Left hindlimb (tissue), 1 donor: ENCODE results near the gene NVL.
"Not testable (repeated sequence)": the region's sequence is repeated elsewhere in the genome, so short reads cannot be mapped to it uniquely, and the experiment has no call there.

ENCODE experiments used
- DNase-seq: peaks from one replicate; pipeline ENCODE4 v3.0.0-alpha.2; 2018

The NVL gene

GRCh38 chr1:224333939-224334786, 4.2 kb upstream of the NVL start:
- no peak for DNase-seq

- DNase-seq, result no peak
Observed at GRCh38 chr1:224333309-224333926, 3.4 kb upstream of the NVL start.

DNA sequence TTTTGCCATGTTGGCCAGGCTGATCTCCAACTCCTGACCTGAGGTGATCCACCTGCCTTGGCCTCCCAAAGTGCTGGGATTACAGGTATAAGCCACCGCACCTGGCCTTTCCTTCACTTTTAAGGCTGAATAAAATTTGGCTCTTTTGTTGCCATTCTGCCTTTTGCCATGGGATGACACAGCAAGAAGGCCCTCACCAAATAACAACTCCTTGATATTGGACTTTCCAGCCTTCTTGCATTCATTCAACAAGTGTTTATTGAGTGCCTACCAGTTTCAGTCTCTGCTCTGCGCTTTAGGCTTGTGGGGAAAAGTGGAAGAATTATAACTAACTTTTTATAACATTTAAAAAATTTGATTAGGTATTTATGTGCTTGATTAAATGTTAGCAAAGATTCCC, 1.9 kb upstream of the NVL start:
- no peak for DNase-seq

- no peak for DNase-seq
Observed at GRCh38 chr1:224331326-224331725, 1.4 kb upstream of the NVL start.

- no peak for DNase-seq
Observed at GRCh38 chr1:224329484-224329841, 509 bp downstream of the NVL start.

DNA sequence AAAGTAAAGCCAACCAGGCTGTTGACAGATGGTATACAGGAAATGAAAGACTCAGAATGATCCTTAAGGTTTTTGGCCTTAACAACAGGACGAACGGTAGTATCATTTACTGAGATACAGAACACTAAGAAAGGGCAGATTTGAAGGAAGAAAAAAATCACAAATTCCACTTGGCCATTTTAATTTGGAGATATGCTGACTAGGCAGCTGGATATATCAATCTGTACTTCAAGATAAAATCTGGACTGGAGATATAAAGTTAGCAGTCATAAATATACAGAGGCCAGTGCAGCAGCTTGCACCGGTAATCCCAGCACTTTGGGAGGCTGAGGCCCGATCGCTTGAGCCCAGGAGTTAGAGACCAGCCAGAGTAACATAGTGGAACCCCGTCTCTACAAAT, 1.3 kb downstream of the NVL start:
- no peak for DNase-seq

- no peak for DNase-seq
Observed at GRCh38 chr1:224325959-224326358, 4.0 kb downstream of the NVL start.

DNA sequence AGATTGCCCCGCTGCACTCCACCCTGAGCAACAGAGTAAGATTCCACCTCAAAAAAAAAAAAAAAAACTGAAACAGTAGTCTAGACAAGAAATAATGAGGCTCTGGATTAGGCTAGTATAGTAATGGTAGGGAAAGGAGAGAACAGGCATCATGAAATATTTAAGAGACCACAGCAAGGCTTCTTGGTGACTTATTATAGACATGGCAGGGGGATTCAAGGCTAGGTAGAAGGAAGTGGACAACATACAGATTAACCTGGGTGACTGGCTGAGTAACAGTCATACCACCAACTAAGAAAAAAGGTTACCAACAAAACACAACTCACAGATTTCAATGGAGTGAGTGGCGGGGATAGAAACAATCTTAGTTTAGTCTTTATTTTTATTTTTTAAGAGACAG, 8.3 kb downstream of the NVL start:
- DNase-seq, result no peak

DNA sequence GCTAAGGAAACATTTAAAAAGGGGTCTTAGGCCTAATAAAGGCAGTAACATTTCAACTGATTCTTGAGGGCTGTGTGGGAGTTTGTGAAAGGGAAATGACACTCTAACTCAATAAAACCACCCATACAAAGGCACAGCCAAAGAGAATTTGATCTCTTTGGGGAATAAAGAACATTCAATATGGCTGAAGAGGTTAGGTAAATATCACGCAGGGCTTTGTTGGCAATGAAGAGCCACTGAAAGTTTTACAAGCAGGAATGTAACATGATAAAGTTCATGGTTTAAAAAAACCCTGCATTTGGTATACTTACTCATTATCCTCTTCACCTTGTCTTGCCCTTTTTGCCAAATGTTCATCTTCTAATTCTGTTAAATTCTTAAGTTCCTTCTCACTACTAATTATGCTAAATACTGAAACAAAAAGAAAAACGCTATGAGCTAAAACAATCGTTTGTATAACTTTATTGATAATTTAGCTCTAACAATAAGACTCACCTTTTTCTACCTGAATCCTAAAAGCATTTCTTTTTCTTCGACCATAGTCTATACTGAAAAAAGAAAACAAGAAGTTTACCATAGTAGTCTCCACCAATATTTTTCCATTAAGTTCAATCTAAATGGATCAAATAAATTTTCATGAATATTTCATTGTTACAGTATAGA, 12.5 kb downstream of the NVL start:
- no peak for DNase-seq

GRCh38 chr1:224312025-224312424, 17.9 kb downstream of the NVL start:
- DNase-seq, result no peak

GRCh38 chr1:224311503-224311902, 18.5 kb downstream of the NVL start:
- not testable (repeated sequence) for DNase-seq

DNA sequence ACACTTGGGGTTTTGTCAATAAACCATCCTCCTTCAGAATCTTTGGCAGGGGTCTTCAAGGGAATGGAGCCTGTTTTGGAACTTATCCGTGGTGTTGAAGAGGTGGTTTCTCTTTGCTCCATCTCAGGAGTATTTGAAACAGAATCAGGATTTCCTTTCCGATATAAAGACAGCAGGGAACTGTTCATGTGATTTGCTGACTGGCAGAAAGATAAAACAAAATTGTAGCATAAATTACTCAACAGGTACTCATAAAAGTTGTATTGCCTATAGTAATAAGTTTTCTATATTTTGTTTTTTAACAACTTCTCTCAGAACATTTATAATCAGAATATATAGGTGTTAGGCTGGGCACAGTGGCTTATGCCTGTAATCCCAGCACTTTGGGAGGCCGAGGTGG, 21.9 kb downstream of the NVL start:
- DNase-seq, result no peak

DNA sequence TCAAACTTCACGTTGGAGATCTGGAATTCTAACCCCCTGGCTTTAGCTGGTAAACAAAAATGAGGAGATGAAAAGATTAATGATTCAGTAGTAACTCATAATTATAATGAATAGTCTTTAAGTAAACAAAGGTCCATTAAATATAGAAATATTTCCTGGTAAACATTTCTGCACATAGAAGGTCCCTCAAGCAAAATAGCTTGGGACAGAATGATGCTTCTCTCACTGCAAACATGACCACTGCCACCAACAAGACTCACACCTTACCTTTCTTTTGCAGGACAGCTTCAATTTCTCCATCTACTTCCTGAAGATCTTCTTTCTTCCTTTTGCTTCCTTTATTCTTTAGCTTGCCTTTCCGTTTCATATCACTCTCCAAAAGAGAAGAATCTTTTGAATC, 25.2 kb downstream of the NVL start:
- DNase-seq, result no peak

- DNase-seq, result no peak
Observed at GRCh38 chr1:224302947-224303346, 27.0 kb downstream of the NVL start.

- DNase-seq, result no peak
Observed at GRCh38 chr1:224301391-224301790, 28.6 kb downstream of the NVL start.

DNA sequence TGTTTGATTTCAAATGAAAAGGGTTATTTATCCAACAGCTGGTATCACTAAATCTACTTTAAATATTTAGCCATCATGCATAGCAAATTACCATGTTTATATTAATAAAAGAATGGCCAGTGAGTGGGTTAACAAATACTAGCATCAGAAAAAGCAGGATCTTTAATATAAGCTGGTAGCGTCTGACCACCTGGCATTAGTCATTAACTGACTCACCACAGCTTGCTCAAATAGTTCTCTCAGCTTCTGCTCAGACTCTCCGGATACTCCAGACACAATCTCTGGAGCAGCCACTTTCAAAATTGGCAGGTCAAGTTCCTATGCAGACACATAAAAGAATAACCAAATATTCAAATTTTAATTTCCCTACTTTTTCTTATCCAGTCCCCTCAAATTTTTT, 29.6 kb downstream of the NVL start:
- DNase-seq, result no peak

DNA sequence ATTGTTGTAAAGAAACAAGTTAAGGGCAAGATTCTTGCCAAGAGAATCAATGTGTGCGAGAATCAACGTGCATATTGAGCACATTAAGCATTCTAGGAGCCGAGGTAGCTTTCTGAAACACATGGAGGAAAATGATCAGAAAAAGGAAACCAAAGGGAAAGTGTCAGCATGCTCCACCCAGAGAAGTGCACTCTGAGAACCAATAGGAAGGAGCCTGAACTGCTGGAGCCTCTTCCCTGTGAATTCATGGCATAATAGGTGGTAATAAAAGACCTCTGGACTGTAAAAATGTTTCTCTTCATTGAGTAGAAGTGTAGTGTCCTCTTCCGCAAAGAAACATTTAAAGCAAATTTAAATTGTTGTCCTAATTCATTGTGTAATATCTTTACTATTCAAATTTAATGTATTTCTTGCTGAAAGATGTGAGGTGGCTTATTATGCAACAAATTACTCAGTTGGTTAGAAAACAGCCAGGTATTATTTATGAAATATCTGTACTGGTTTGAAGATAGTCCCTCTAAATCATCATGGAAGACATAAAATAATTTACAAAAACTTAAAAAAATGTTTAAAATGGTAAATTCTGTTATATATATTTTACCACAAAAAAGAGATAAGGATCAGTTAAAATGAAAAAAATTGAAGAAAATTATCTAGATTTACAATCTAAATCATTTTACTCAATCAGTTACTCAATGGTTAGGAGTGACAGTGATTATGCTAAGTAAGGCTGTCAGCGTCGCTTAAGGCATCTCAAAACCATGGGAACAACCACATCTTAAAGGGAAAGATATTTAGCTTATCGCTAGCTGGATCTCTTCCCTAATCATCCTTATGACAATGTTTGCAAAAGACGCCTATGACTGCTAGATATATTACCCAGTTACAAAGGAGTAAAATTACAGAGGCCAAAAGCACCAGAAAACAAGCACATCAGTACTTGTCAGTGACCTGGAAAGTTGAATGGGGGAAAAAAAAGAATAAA, 31.3 kb downstream of the NVL start:
- DNase-seq, result no peak

- no peak for DNase-seq
Observed at GRCh38 chr1:224294775-224295174, 35.2 kb downstream of the NVL start.

GRCh38 chr1:224292419-224292818, 37.6 kb downstream of the NVL start:
- no peak for DNase-seq

DNA sequence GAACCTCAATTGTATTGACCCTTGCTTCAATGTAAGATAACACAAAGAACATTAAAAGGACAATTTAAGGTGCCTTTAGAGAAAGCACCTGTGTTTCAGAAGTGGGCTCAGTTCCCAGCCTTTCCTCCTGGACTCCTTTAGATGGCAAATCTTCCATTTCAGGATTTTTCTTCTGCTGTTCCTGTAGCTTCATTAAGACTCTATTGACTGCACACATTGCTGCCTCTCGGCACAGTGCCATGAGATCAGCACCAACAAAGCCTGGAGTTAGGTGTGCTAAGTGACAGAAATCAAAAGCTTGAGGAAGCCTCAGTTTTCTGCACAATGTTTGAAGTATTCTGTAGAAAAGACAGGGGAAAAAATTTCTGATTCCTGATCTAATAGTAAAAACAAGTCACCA, 40.6 kb downstream of the NVL start:
- DNase-seq, result no peak

GRCh38 chr1:224287714-224288113, 42.3 kb downstream of the NVL start:
- no peak for DNase-seq

DNA sequence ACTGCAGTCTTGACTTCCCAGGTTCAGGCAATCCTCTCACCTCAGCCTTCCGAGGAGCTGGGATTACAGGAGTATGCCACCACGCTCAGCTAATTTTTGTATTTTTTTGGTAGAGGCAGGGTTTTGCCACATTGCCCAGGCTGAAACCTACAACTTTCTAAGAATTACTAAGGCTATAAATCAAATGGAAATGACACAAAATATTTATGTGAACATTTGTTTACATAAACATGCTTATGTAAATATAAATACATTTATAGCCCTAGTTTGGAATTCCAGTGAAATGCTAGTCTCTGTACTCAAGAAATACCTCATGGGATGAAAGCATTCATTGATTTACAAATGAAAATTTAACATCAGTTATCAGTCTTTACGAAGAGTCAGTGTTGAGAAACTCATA, 47.8 kb downstream of the NVL start:
- no peak for DNase-seq
